GM12878 (cell line): ENCODE measurements around the gene OSMR. TPM values are rescaled to one million over a fixed set of nuclear protein-coding genes. Genes with fewer than 3 reads are reported as not detected.

Experiments used
- ATAC-seq: fragments of 200-7000 bp; cut with Tn5 transposase; 3 replicates; pipeline ENCODE4 v1.9.1; 2020; ENCODE audit warnings: mild to moderate bottlenecking, moderate library complexity
- BruUV-seq: library from RNA; stranded (reverse); fragments of 400-500 nt; replicated peaks from 2 replicates; lab custom pipeline; 2021; lab: Mats Ljungman, UMichigan
- CTCF ChIA-PET: fragments of 300-600 bp; sonication (Branson Sonifier 250); formaldehyde crosslinking; extraction: SDS; loops from one replicate; lab custom pipeline; 2021; ENCODE audit warnings: inconsistent platforms; lab: Yijun Ruan, JAX
- POLR2A ChIA-PET: fragments of 350-600 bp; formaldehyde crosslinking; extraction: SDS; loops from one replicate; lab custom pipeline; 2021; ENCODE audit warnings: inconsistent platforms; lab: Charles Lee
- RAD21 ChIA-PET: fragments of 300-600 bp; sonication (Branson Sonifier 250); formaldehyde crosslinking; loops from one replicate; lab custom pipeline; 2023; ENCODE audit warnings: antibody characterized with exemption; ENCODE audit not compliant: unreplicated experiment; lab: Charles Lee
- SMC1A ChIA-PET: fragments of 300-600 bp; sonication (Branson Sonifier 250); formaldehyde crosslinking; loops from one replicate; lab custom pipeline; 2023; ENCODE audit not compliant: unreplicated experiment, uncharacterized antibody; lab: Charles Lee
- DNase-seq: peaks from one replicate; pipeline ENCODE4 v3.0.0-alpha.2; 2011; ENCODE audit warnings: low read depth, low spot score
- FAIRE-seq: peaks from 3 replicates; lab custom pipeline; 2011; peaks lifted over from hg19 to GRCh38; lab: Jason Lieb, UNC
- H2AFZ ChIP-seq: 2 replicates; pipeline ENCODE4 v1.6.0; 2011; ENCODE audit warnings: low read depth, low read length, control low read depth; ENCODE audit not compliant: control insufficient read depth
- H3K27ac ChIP-seq: 2 replicates; pipeline ENCODE4 v1.5.1; 2011; ENCODE audit warnings: control low read depth; ENCODE audit not compliant: control insufficient read depth, insufficient read depth
- H3K27me3 ChIP-seq, 2 experiments: replicated peaks in 1 of 2; 2 replicates each; pipeline versions ENCODE4 v1.6.0 to v1.6.1; 2011; ENCODE audit warnings: low read length in 1 of 2; ENCODE audit not compliant: control insufficient read depth in 2 of 2, insufficient read depth in 2 of 2
- H3K36me3 ChIP-seq, 2 experiments: 2 replicates each; pipeline ENCODE4 v1.5.1; 2011; ENCODE audit warnings: low read length in 1 of 2; ENCODE audit not compliant: control insufficient read depth in 2 of 2, insufficient read depth in 2 of 2
- H3K4me1 ChIP-seq: 2 replicates; pipeline ENCODE4 v1.6.1; 2011; ENCODE audit warnings: mild to moderate bottlenecking, low read length, moderate library complexity, mixed read lengths; ENCODE audit not compliant: control insufficient read depth, insufficient read depth
- H3K4me2 ChIP-seq: 2 replicates; pipeline ENCODE4 v1.6.0; 2011; ENCODE audit warnings: control low read depth; ENCODE audit not compliant: control insufficient read depth, insufficient read depth
- H3K4me3 ChIP-seq: fragments of 200-600 bp; sonication (generic); 2 replicates; pipeline ENCODE4 v1.5.1; 2016
- H3K79me2 ChIP-seq: 2 replicates; pipeline ENCODE4 v1.6.0; 2011; ENCODE audit warnings: low read length; ENCODE audit not compliant: control insufficient read depth, insufficient read depth
- H3K9ac ChIP-seq: 2 replicates; pipeline ENCODE4 v1.8.0; 2011; ENCODE audit warnings: low read length, control low read depth, mixed read lengths; ENCODE audit not compliant: control insufficient read depth, insufficient read depth
- H3K9me3 ChIP-seq: replicated peaks from 3 replicates; pipeline ENCODE4 v1.5.1; 2011; ENCODE audit warnings: mild to moderate bottlenecking, low read length; ENCODE audit not compliant: control insufficient read depth, insufficient read depth
- H4K20me1 ChIP-seq: 2 replicates; pipeline ENCODE4 v1.6.0; 2011; ENCODE audit not compliant: control insufficient read depth, insufficient read depth
- E2F4 ChIP-seq: IDR thresholded peaks from 2 replicates; pipeline ENCODE4 v1.6.1; 2012; ENCODE audit warnings: low read depth, low read length, improper control_type of control experiment
- JUNB ChIP-seq: IDR thresholded peaks from 2 replicates; pipeline ENCODE4 v1.6.1; 2016; ENCODE audit warnings: antibody characterized with exemption, mild to moderate bottlenecking
- PAX5 ChIP-seq: IDR thresholded peaks from 2 replicates; pipeline ENCODE4 v1.6.1; 2011; ENCODE audit warnings: low read depth, low read length, borderline replicate concordance
- RELB ChIP-seq: fragments of 450-650 bp; IDR thresholded peaks from 2 replicates; pipeline ENCODE4 v1.6.1; 2017; ENCODE audit warnings: low read depth, mild to moderate bottlenecking, moderate library complexity
- TCF7 ChIP-seq: IDR thresholded peaks from 2 replicates; pipeline ENCODE4 v1.6.1; 2014; ENCODE audit warnings: antibody characterized with exemption, borderline replicate concordance
- ZBTB33 ChIP-seq: fragments of 450-650 bp; IDR thresholded peaks from 2 replicates; pipeline ENCODE4 v1.6.1; 2017; ENCODE audit warnings: mild to moderate bottlenecking
- ZBTB4 ChIP-seq: fragments of 450-650 bp; formaldehyde crosslinking; IDR thresholded peaks from 2 replicates; pipeline ENCODE4 v1.4.0; 2022; ENCODE audit warnings: mild to moderate bottlenecking, moderate library complexity
- ZNF274 ChIP-seq: IDR thresholded peaks from one replicate; pipeline ENCODE4 v1.8.0; 2011; ENCODE audit not compliant: insufficient read length, insufficient read depth
- ZZZ3 ChIP-seq: IDR thresholded peaks from 2 replicates; pipeline ENCODE4 v1.6.1; 2011; ENCODE audit warnings: low read depth; ENCODE audit not compliant: control insufficient read depth, insufficient read length
- WGBS: methylation state at CpG from one replicate; pipeline ENCODE4 v1.1.6; 2016; ENCODE audit warnings: low lambda C conversion rate; ENCODE audit not compliant: insufficient replicate concordance, insufficient coverage; ENCODE audit errors: missing lambda C conversion rate; 5-methylcytosine and 5-hydroxymethylcytosine counted together
- in situ Hi-C: fragments of 300-500 bp; cut with MboI; formaldehyde crosslinking; loops from 9 replicates; pipeline ENCODE4 v1.14.3; 2018; ENCODE audit warnings: mixed read lengths
- intact Hi-C: fragments of 100-400 bp; cut with micrococcal nuclease; formaldehyde crosslinking; loops from one replicate; pipeline ENCODE4 v1.14.2; 2022; ENCODE audit not compliant: unreplicated experiment
- polyA plus RNA-seq, 11 experiments: library from polyadenylated mRNA; depleted of rRNA in 4 of 11; unstranded in 6 of 11; stranded (reverse) in 5 of 11; fragments of >200 nt; fragmentation: Nextera tagmentation in 4 of 11; fragmentation: Illumina TruSeq in 1 of 11; extraction: Ambion mirVana in 4 of 11; extraction: Trizol in 1 of 11; gene quantifications; 1 replicate in 1 of 11; 2 replicates in 10 of 11; pipeline versions ENCODE4 v1.2.1 to v1.2.3, GENCODE V29; 2011 to 2016; ENCODE audit warnings: inconsistent platforms in 2 of 11, missing spikeins in 2 of 11, low read depth in 1 of 11
- total RNA-seq, 4 experiments: library from RNA; depleted of rRNA in 3 of 4; stranded (reverse); fragments of >200 nt in 3 of 4; fragmentation: Illumina TruSeq in 1 of 4; extraction: Trizol in 1 of 4; gene quantifications; 2 replicates each; pipeline versions ENCODE4 v1.2.1 to v1.2.3, GENCODE V29; 2013 to 2021

OSMR gene
- total and polyA plus RNA-seq, 10 of the 15 experiments (the other 5 are each of a cell fraction or from before 2014, with no cell fraction given), result 0.03 to 0.05 TPM; not detected in 8

GRCh38 chr5:38870595-38870994, 24.8 kb downstream of the OSMR start:
- no peak overlapping the region for H3K4me2 ChIP-seq
- no peak overlapping the region for H3K9ac ChIP-seq
- ChIA-PET POLR2A (no interaction called here), RAD21 (no interaction called here), CTCF (no interaction called here), SMC1A (no interaction called here)
- DNase-seq (no peak), FAIRE-seq (no peak), ATAC-seq (no peak)
- WGBS, result 50% methylated on average over 1 of the region's 1 CpG
- H3K79me2 ChIP-seq, result no peaks in the 10 kb centered on the region
- H3K36me3 ChIP-seq, result no peaks in the 10 kb centered on the region
- no peaks in the 10 kb centered on the region for H4K20me1 ChIP-seq
- no peak overlapping the region for H2AFZ ChIP-seq
- no TSS peak for BruUV-seq
- intact Hi-C loops (no loop called here), in situ Hi-C loops (no loop called here)
- H3K9me3 ChIP-seq, result no peaks in the 10 kb centered on the region
- TF ChIP-seq RELB, result no peak
- no peak for TF ChIP-seq ZBTB4 (CRISPR knock-in tag)
- no peak for TF ChIP-seq PAX5
- no peak for TF ChIP-seq JUNB
- TF ChIP-seq ZNF274, result no peak
- TF ChIP-seq E2F4, result no peak
- no peak for TF ChIP-seq ZZZ3
- no peak for TF ChIP-seq TCF7
- TF ChIP-seq ZBTB33, result no peak
- H3K4me1 ChIP-seq, result no peaks in the 10 kb centered on the region
- no peak overlapping the region for H3K27ac ChIP-seq
- no peaks in the 10 kb centered on the region; a peak in 1 of 4 replicates for H3K27me3 ChIP-seq
- no peak overlapping the region for H3K4me3 ChIP-seq
